Astrocyte (in vitro differentiated cells and primary cell): ENCODE results near the gene ESYT1. TPM values are rescaled to one million over a fixed set of nuclear protein-coding genes. Genes with fewer than 3 reads are reported as not detected.

Experiments used
- DNase-seq: peaks from one replicate; pipeline ENCODE4 v3.0.0-alpha.2; 2010; ENCODE audit warnings: low read depth
- FAIRE-seq: peaks from 2 replicates; lab custom pipeline; 2011; peaks lifted over from hg19 to GRCh38; lab: Jason Lieb, UNC
- H2AFZ ChIP-seq: 2 replicates; pipeline ENCODE4 v1.6.0; 2012; ENCODE audit warnings: low read depth, low read length, inconsistent platforms
- H3K27ac ChIP-seq: 2 replicates; pipeline ENCODE4 v1.5.1; 2011; ENCODE audit warnings: low read depth, low read length, inconsistent platforms
- H3K27me3 ChIP-seq: 2 replicates; pipeline ENCODE4 v1.6.0; 2011; ENCODE audit warnings: low read length, inconsistent platforms; ENCODE audit not compliant: insufficient read depth
- H3K36me3 ChIP-seq: 2 replicates; pipeline ENCODE4 v1.5.1; 2011; ENCODE audit warnings: low read length, inconsistent platforms; ENCODE audit not compliant: insufficient read depth
- H3K4me1 ChIP-seq: 2 replicates; pipeline ENCODE4 v1.5.1; 2011; ENCODE audit warnings: low read length, inconsistent platforms; ENCODE audit not compliant: insufficient read depth
- H3K4me2 ChIP-seq: 2 replicates; pipeline ENCODE4 v1.6.0; 2012; ENCODE audit warnings: low read length, inconsistent platforms
- H3K4me3 ChIP-seq: 2 replicates; pipeline ENCODE4 v1.5.1; 2011; ENCODE audit warnings: low read depth, mild to moderate bottlenecking, low read length, inconsistent platforms; ENCODE audit not compliant: insufficient read depth
- H3K79me2 ChIP-seq: 2 replicates; pipeline ENCODE4 v1.6.0; 2012; ENCODE audit warnings: mild to moderate bottlenecking, low read length, inconsistent platforms; ENCODE audit not compliant: insufficient read depth
- H3K9ac ChIP-seq: 2 replicates; pipeline ENCODE4 v1.6.0; 2012; ENCODE audit warnings: mild to moderate bottlenecking, low read length, inconsistent platforms
- H3K9me3 ChIP-seq: 2 replicates; pipeline ENCODE4 v1.5.1; 2012; ENCODE audit warnings: low read depth, mild to moderate bottlenecking, low read length, inconsistent platforms; ENCODE audit not compliant: insufficient read depth
- H4K20me1 ChIP-seq: 2 replicates; pipeline ENCODE4 v1.6.0; 2012; ENCODE audit warnings: low read length, inconsistent platforms; ENCODE audit not compliant: insufficient read depth
- H3K27ac Mint-ChIP-seq: one replicate; pipeline ENCODE4 v1.8.0; 2021; ENCODE audit warnings: mild to moderate bottlenecking, mixed read lengths; ENCODE audit not compliant: unreplicated experiment
- H3K27me3 Mint-ChIP-seq: one replicate; pipeline ENCODE4 v1.8.0; 2021; ENCODE audit warnings: low read depth, mixed read lengths; ENCODE audit not compliant: unreplicated experiment
- H3K36me3 Mint-ChIP-seq: one replicate; pipeline ENCODE4 v1.8.0; 2021; ENCODE audit warnings: low read depth, mixed read lengths; ENCODE audit not compliant: unreplicated experiment
- H3K4me1 Mint-ChIP-seq: one replicate; pipeline ENCODE4 v1.8.0; 2021; ENCODE audit warnings: low read depth, mixed read lengths; ENCODE audit not compliant: unreplicated experiment
- H3K4me3 Mint-ChIP-seq: one replicate; pipeline ENCODE4 v1.8.0; 2021; ENCODE audit warnings: mild to moderate bottlenecking, moderate library complexity, mixed read lengths; ENCODE audit not compliant: unreplicated experiment
- H3K9me3 Mint-ChIP-seq: one replicate; pipeline ENCODE4 v1.8.0; 2021; ENCODE audit warnings: mild to moderate bottlenecking, mixed read lengths; ENCODE audit not compliant: unreplicated experiment
- CTCF ChIP-seq: IDR thresholded peaks from 2 replicates; pipeline ENCODE4 v1.5.1; 2011; ENCODE audit warnings: low read depth, mild to moderate bottlenecking, inconsistent platforms, low read length, moderate library complexity; ENCODE audit not compliant: insufficient read depth
- EZH2 ChIP-seq: IDR thresholded peaks from 2 replicates; pipeline ENCODE4 v1.6.1; 2012; ENCODE audit warnings: mild to moderate bottlenecking, low read length, inconsistent platforms; ENCODE audit not compliant: insufficient read depth
- total RNA-seq: library from RNA; stranded (reverse); gene quantifications from 2 replicates; pipeline ENCODE4 v1.2.1, GENCODE V29; 2021

ESYT1 gene
- total RNA-seq, 1 donor from 2014 or later = 142 TPM

GRCh38 chr12:56078931-56079722 is 48.9 kb upstream of the ESYT1 start:
- no peaks in the 10 kb centered on the region for H3K4me1 Mint-ChIP-seq
- DNase-seq = peak; percentile 58
- Histone ChIP-seq H3K27me3 (peaks cover 26% of the 10 kb centered on the region), H3K4me2 (peak overlapping the region; percentile 99), H3K27ac (no peak overlapping the region), H3K36me3 (no peaks in the 10 kb centered on the region), H3K4me3 (peak overlapping the region; percentile 68), H3K4me1 (peaks cover 6% of the 10 kb centered on the region), H3K79me2 (no peaks in the 10 kb centered on the region), H3K9me3 (no peaks in the 10 kb centered on the region), H2AFZ (peak overlapping the region; percentile 95), H4K20me1 (no peaks in the 10 kb centered on the region), H3K9ac (peak overlapping the region; percentile 68)
- TF ChIP-seq EZH2 (no peak), CTCF (peak; percentile 58)
- H3K4me3 Mint-ChIP-seq = peak overlapping the region; percentile 76
- no peak overlapping the region for H3K27ac Mint-ChIP-seq
- peaks cover 2% of the 10 kb centered on the region for H3K36me3 Mint-ChIP-seq
- H3K27me3 Mint-ChIP-seq = peaks cover 6% of the 10 kb centered on the region
- no peak for FAIRE-seq
- H3K9me3 Mint-ChIP-seq = no peaks in the 10 kb centered on the region

- Histone ChIP-seq H3K27me3 (peaks cover 26% of the 10 kb centered on the region), H3K79me2 (no peaks in the 10 kb centered on the region), H3K4me1 (peaks cover 6% of the 10 kb centered on the region), H3K36me3 (no peaks in the 10 kb centered on the region), H3K9me3 (no peaks in the 10 kb centered on the region), H3K4me2 (peak within 1 kb of the TSS; percentile 99), H3K9ac (peak within 1 kb of the TSS; percentile 68), H3K27ac (no peak within 1 kb of the TSS), H3K4me3 (peak within 1 kb of the TSS; percentile 68), H2AFZ (peak within 1 kb of the TSS; percentile 95), H4K20me1 (no peaks in the 10 kb centered on the region)
- Mint-ChIP-seq H3K4me1 (no peaks in the 10 kb centered on the region), H3K27me3 (peaks cover 6% of the 10 kb centered on the region), H3K36me3 (peaks cover 2% of the 10 kb centered on the region), H3K4me3 (peak within 1 kb of the TSS; percentile 78), H3K9me3 (no peaks in the 10 kb centered on the region), H3K27ac (no peak within 1 kb of the TSS)
- DNase-seq (peak; percentile 81), FAIRE-seq (no peak)
- TF ChIP-seq CTCF = no peak
- peak; percentile 40 for TF ChIP-seq EZH2
Observed at GRCh38 chr12:56079723-56080555, 48.1 kb upstream of the ESYT1 start, which contains the start of gene ERBB3. Gene ERBB3, plus strand, starts transcription at chr12:56080165. Its CDS starts 136 bp downstream, at chr12:56080301.
